Neutrophil (primary cell): Measurements from ENCODE around the gene MED10.

Experiments
- H3K27ac ChIP-seq: fragments of 200-600 bp; sonication (generic); 2 replicates; pipeline ENCODE4 v1.5.1; 2016; ENCODE audit warnings: mild to moderate bottlenecking, moderate library complexity
- H3K27me3 ChIP-seq: fragments of 200-600 bp; sonication (generic); 2 replicates; pipeline ENCODE4 v1.6.0; 2016; ENCODE audit warnings: mild to moderate bottlenecking
- H3K36me3 ChIP-seq: fragments of 200-600 bp; sonication (generic); 2 replicates; pipeline ENCODE4 v1.5.1; 2017
- H3K4me1 ChIP-seq, 2 experiments: fragments of 200-600 bp in 1 of 2; sonication (generic) in 1 of 2; 1 replicate in 1 of 2; 2 replicates in 1 of 2; pipeline versions ENCODE4 v1.5.1 to v1.6.1; 2013 to 2016; ENCODE audit warnings: low read depth in 1 of 2, low read length in 1 of 2, mild to moderate bottlenecking in 1 of 2, moderate library complexity in 1 of 2; ENCODE audit not compliant: control insufficient read depth in 1 of 2, insufficient read depth in 1 of 2
- H3K4me3 ChIP-seq, 2 experiments: fragments of 200-600 bp in 1 of 2; sonication (generic) in 1 of 2; 1 replicate in 1 of 2; 2 replicates in 1 of 2; pipeline ENCODE4 v1.5.1; 2013 to 2016; ENCODE audit warnings: low read depth in 1 of 2, low read length in 1 of 2, mild to moderate bottlenecking in 1 of 2, moderate library complexity in 1 of 2
- H3K9me3 ChIP-seq: fragments of 200-600 bp; sonication (generic); 2 replicates; pipeline ENCODE4 v1.5.1; 2016
- TF ChIP-seq, protein P1 (sequence below): fragments of 200-600 bp; sonication (generic); IDR thresholded peaks from 2 replicates; pipeline ENCODE4 v1.5.1; 2016; ENCODE audit warnings: antibody characterized with exemption

The MED10 gene

DNA sequence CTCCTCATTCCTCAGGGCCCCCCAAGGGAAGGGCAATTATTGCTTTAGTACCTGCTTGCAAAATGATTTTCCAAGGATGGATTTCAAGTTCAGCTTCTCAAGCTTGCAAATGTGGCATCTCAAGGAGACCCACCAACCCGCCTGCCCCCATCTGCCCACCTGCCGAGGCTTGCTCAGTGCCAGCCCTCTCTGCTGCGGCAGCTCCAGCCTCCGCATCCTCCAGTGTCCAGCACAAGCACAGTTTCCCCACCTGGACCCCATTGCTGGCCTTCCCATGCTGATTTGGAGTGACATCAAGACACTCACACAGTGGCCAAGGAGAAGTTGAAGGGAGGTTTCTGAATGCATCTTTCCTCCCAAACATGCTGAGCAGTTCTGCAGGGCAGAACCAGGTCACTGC lies 31.2 kb downstream of the MED10 start:
- no peak overlapping the region for H3K4me3 ChIP-seq
- H3K4me1 ChIP-seq, result no peaks in the 10 kb centered on the region
- TF ChIP-seq, protein P1, sequence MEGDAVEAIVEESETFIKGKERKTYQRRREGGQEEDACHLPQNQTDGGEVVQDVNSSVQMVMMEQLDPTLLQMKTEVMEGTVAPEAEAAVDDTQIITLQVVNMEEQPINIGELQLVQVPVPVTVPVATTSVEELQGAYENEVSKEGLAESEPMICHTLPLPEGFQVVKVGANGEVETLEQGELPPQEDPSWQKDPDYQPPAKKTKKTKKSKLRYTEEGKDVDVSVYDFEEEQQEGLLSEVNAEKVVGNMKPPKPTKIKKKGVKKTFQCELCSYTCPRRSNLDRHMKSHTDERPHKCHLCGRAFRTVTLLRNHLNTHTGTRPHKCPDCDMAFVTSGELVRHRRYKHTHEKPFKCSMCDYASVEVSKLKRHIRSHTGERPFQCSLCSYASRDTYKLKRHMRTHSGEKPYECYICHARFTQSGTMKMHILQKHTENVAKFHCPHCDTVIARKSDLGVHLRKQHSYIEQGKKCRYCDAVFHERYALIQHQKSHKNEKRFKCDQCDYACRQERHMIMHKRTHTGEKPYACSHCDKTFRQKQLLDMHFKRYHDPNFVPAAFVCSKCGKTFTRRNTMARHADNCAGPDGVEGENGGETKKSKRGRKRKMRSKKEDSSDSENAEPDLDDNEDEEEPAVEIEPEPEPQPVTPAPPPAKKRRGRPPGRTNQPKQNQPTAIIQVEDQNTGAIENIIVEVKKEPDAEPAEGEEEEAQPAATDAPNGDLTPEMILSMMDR, result no peak
- no peak overlapping the region for H3K27ac ChIP-seq
- H3K27me3 ChIP-seq, result no peaks in the 10 kb centered on the region
- no peaks in the 10 kb centered on the region for H3K9me3 ChIP-seq
- no peaks in the 10 kb centered on the region for H3K36me3 ChIP-seq

DNA sequence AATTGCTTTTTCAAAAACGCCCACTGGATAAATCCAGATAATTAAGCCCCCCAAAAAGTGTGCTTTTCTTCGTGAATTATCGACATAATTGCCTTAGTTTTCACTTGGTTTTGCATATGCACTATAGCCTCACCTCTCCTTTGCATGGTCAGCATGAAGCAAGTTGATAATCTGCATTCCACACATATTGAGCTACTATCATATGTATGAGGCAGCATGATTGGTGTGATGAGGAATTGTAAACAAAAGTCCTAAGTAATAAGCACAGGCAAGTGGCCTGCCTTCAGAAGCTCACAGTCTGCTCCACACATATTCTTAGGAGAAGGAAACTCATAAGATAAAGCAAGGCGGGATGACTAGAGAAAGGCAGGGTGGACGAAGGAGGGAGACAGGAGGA lies 33.8 kb downstream of the MED10 start:
- H3K4me3 ChIP-seq, result no peak overlapping the region
- no peaks in the 10 kb centered on the region for H3K9me3 ChIP-seq
- no peaks in the 10 kb centered on the region for H3K4me1 ChIP-seq
- no peaks in the 10 kb centered on the region for H3K36me3 ChIP-seq
- no peaks in the 10 kb centered on the region for H3K27me3 ChIP-seq
- H3K27ac ChIP-seq, result no peak overlapping the region
- TF ChIP-seq, protein P1, result no peak

DNA sequence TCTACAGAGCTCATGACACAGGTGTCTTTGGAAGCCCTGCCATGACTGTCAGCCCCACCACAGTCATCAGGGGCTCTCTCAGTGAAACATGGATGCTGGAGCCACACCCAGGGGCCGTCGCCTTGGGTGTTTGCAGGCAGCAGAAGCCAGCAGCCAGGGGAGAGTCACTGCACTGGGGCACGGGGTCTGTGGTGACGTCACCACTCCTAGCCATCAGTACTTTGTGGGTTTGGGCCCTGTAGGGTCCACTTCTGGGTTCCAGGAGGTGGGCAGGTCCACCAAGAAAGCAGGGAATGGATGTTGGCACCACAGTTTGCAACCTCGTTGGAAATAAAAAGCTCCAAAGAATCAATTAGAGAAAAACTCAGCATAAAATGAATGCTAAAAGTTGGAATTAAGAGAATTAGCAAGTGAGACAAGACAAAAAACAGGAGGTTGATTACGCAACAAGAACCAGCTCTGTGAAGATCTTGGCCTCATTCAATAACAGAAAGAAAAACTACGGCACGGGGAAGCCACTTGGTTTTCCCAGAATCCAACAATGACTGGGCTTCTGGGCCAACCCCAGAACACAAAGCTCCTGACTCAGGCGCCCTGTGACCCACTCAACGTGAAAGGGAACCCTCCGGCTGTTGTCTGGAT lies 34.3 kb downstream of the MED10 start:
- Histone ChIP-seq H3K4me1 (no peaks in the 10 kb centered on the region), H3K4me3 (no peak overlapping the region), H3K27ac (no peak overlapping the region), H3K27me3 (no peaks in the 10 kb centered on the region), H3K9me3 (no peaks in the 10 kb centered on the region), H3K36me3 (no peaks in the 10 kb centered on the region)
- TF ChIP-seq, protein P1, result no peak

DNA sequence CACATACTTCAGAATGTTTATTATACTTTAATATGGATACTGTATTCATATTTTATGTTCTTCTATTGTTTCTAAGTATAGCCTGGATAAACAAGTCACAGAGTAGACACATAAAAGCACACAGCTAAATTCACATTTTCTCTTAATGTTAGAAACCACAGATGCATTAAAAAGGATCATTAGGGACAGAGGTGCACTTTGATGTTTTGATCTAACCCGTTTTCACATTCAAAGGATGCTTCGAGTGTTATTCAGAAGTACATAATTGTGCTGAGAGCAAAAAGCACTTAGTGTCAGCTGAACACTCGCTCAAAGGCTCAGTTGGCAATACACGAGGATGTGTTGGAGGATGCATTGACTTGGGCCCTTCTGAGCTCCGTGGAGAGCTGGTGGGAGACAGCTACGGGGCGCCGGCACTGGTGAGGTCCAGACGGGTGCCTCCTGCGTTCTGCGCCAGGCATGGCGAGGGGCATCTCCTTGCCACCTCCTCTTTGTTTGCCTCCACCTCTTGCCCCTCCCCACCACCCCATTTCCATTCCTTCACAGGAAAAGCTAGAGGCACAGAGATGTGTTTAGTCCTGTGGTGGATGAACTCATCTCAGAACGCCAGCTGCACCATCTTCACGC lies 35.5 kb downstream of the MED10 start:
- H3K27me3 ChIP-seq, result no peaks in the 10 kb centered on the region

DNA sequence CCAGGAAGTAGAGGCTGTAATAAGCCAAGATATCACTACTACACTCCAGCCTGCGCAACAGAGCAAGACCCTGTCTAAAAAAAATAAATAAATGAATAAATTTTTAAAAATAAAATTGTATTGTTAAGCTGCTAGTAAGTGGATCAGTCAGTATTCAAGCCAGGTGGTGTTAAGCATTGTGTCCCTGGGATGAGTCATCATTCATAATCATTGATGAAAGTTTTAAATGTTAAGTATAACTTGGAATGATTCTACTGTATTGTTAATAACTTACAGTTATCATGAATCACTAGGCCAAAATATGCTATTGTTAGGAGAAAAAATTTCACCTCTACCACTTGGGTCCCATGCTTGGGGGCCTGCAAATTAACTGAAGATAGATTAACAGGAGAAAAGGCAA lies 38.2 kb downstream of the MED10 start:
- no peaks in the 10 kb centered on the region for H3K4me1 ChIP-seq
- no peak overlapping the region for H3K4me3 ChIP-seq
- TF ChIP-seq, protein P1, result no peak
- H3K27ac ChIP-seq, result no peak overlapping the region
- no peaks in the 10 kb centered on the region for H3K36me3 ChIP-seq
- H3K9me3 ChIP-seq, result no peaks in the 10 kb centered on the region
- H3K27me3 ChIP-seq, result no peaks in the 10 kb centered on the region

More for the DNA sequence above, 35.5 kb downstream of the MED10 start:
- Histone ChIP-seq H3K4me3 (no peak overlapping the region), H3K36me3 (no peaks in the 10 kb centered on the region), H3K4me1 (no peaks in the 10 kb centered on the region), H3K9me3 (no peaks in the 10 kb centered on the region), H3K27ac (no peak overlapping the region)
- TF ChIP-seq, protein P1, result no peak
